Fibroblast of lung (primary cell): Measurements from ENCODE around the gene OR56A5. TPM values are rescaled to one million over a fixed set of nuclear protein-coding genes. Genes with fewer than 3 reads are reported as not detected.

Experiments used
- DNase-seq, 2 donors: peaks; one replicate each; pipeline versions ENCODE4 v3.0.0 to v3.0.0-alpha.2; 2010; ENCODE audit warnings: low read depth in 2 of 2
- H2AFZ ChIP-seq: 2 replicates; pipeline ENCODE4 v1.5.1; 2012; ENCODE audit warnings: low read length, control low read depth, inconsistent platforms
- H3K27ac ChIP-seq: 2 replicates; pipeline ENCODE4 v1.5.1; 2011; ENCODE audit warnings: low read length, control low read depth; ENCODE audit not compliant: insufficient read depth
- H3K27me3 ChIP-seq: 2 replicates; pipeline ENCODE4 v1.5.1; 2011; ENCODE audit warnings: mild to moderate bottlenecking, low read length; ENCODE audit not compliant: control insufficient read depth, insufficient read depth
- H3K36me3 ChIP-seq: 2 replicates; pipeline ENCODE4 v1.5.1; 2011; ENCODE audit warnings: low read length; ENCODE audit not compliant: control insufficient read depth, insufficient read depth
- H3K4me1 ChIP-seq: 2 replicates; pipeline ENCODE4 v1.5.1; 2011; ENCODE audit warnings: low read length; ENCODE audit not compliant: control insufficient read depth, insufficient read depth; ENCODE audit errors: extremely low read depth
- H3K4me2 ChIP-seq: 2 replicates; pipeline ENCODE4 v1.5.1; 2011; ENCODE audit warnings: low read length, control low read depth; ENCODE audit not compliant: insufficient read depth; ENCODE audit errors: extremely low read depth
- H3K4me3 ChIP-seq, 4 experiments: fragments of 200-600 bp in 1 of 4; sonication (generic) in 1 of 4; replicated peaks in 1 of 4; 2 replicates each; pipeline ENCODE4 v1.5.1; 2011 to 2016; ENCODE audit warnings: low read length in 4 of 4, low read depth in 3 of 4, mild to moderate bottlenecking in 3 of 4, control low read depth in 2 of 4, inconsistent platforms in 1 of 4, mixed read lengths in 1 of 4; ENCODE audit not compliant: insufficient read depth in 1 of 4; ENCODE audit errors: control extremely low read depth in 1 of 4
- H3K79me2 ChIP-seq: 2 replicates; pipeline ENCODE4 v1.5.1; 2012; ENCODE audit warnings: mild to moderate bottlenecking, low read length, inconsistent platforms; ENCODE audit not compliant: control insufficient read depth, insufficient read depth
- H3K9ac ChIP-seq: 2 replicates; pipeline ENCODE4 v1.5.1; 2011; ENCODE audit warnings: mild to moderate bottlenecking, low read length, control low read depth; ENCODE audit not compliant: insufficient read depth
- H3K9me3 ChIP-seq: 2 replicates; pipeline ENCODE4 v1.5.1; 2012; ENCODE audit warnings: low read depth, low read length; ENCODE audit not compliant: control insufficient read depth, insufficient read depth
- H4K20me1 ChIP-seq: 2 replicates; pipeline ENCODE4 v1.5.1; 2011; ENCODE audit warnings: low read length; ENCODE audit not compliant: control insufficient read depth, insufficient read depth; ENCODE audit errors: extremely low read depth
- EZH2 ChIP-seq: IDR thresholded peaks from 2 replicates; pipeline ENCODE4 v1.5.1; 2012; ENCODE audit warnings: low read length, control low read depth, mild to moderate bottlenecking; ENCODE audit errors: missing control alignments
- polyA minus RNA-seq: library from RNA; depleted of rRNA, polyadenylated mRNA; stranded (reverse); fragments of >200 nt; gene quantifications from 2 replicates; pipeline ENCODE4 v1.2.3, GENCODE V29; 2011; ENCODE audit warnings: low replicate concordance
- polyA plus RNA-seq, 2 donors: library from polyadenylated mRNA; depleted of rRNA in 1 of 2; stranded (reverse) in 1 of 2; unstranded in 1 of 2; fragments of >200 nt; gene quantifications; 2 replicates each; pipeline ENCODE4 v1.2.1, GENCODE V29; 2011 to 2012; ENCODE audit warnings: missing spikeins in 1 of 2
- total RNA-seq: library from RNA; depleted of rRNA; stranded (reverse); fragments of >200 nt; gene quantifications from 2 replicates; pipeline ENCODE4 v1.2.1, GENCODE V29; 2014
- TF ChIP-seq, protein P1 (sequence below), 2 donors: IDR thresholded peaks in 1 of 2; conservative IDR thresholded peaks in 1 of 2; 1 replicate in 1 of 2; 2 replicates in 1 of 2; pipeline ENCODE4 v1.5.1; 2011 to 2012; ENCODE audit warnings: low read length in 2 of 2, control low read depth in 1 of 2, inconsistent platforms in 1 of 2, low read depth in 1 of 2, mild to moderate bottlenecking in 1 of 2

OR56A5 gene, protein sequence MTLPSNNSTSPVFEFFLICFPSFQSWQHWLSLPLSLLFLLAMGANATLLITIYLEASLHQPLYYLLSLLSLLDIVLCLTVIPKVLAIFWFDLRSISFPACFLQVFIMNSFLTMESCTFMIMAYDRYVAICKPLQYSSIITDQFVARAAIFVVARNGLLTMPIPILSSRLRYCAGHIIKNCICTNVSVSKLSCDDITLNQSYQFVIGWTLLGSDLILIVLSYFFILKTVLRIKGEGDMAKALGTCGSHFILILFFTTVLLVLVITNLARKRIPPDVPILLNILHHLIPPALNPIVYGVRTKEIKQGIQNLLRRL
- total RNA-seq (not detected in 2 replicates), polyA plus RNA-seq (not detected in 2 replicates), polyA minus RNA-seq (not detected in 2 replicates)
- not detected in 2 replicates for polyA plus RNA-seq (2012)

DNA sequence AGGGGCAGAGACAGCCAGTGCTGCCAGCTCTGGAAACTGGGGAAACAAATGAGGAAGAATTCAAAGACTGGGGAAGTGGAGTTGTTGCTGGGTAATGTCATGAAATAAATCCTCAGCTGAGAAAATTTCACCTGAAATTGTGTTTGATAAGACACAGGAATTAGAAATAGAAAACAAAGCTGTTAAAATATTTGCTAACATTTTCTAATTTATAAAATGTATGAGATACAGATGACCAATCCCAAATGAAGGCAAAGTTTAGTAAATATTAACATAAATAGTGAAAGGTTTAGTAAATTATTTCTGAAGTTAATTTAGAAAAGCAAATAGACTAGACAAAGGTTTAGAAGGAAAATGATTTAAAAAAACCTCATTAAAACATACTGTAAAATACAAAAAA, at the start of gene OR56A5:
Gene OR56A5 (minus strand): TSS at position 101 of the 400 bp plus-strand sequence. CDS start 0 bp downstream, at position 101.
- Histone ChIP-seq H3K4me3 (no peak within 1 kb of the TSS), H3K4me1 (no peaks in the 10 kb centered on the region), H4K20me1 (no peaks in the 10 kb centered on the region), H3K9me3 (no peaks in the 10 kb centered on the region), H3K27me3 (no peaks in the 10 kb centered on the region), H2AFZ (no peak within 1 kb of the TSS), H3K4me2 (no peak within 1 kb of the TSS), H3K79me2 (no peaks in the 10 kb centered on the region), H3K36me3 (no peaks in the 10 kb centered on the region), H3K9ac (no peak within 1 kb of the TSS), H3K27ac (no peak within 1 kb of the TSS)
- DNase-seq, result no peak
- TF ChIP-seq EZH2, result no peak
- TF ChIP-seq, protein P1, sequence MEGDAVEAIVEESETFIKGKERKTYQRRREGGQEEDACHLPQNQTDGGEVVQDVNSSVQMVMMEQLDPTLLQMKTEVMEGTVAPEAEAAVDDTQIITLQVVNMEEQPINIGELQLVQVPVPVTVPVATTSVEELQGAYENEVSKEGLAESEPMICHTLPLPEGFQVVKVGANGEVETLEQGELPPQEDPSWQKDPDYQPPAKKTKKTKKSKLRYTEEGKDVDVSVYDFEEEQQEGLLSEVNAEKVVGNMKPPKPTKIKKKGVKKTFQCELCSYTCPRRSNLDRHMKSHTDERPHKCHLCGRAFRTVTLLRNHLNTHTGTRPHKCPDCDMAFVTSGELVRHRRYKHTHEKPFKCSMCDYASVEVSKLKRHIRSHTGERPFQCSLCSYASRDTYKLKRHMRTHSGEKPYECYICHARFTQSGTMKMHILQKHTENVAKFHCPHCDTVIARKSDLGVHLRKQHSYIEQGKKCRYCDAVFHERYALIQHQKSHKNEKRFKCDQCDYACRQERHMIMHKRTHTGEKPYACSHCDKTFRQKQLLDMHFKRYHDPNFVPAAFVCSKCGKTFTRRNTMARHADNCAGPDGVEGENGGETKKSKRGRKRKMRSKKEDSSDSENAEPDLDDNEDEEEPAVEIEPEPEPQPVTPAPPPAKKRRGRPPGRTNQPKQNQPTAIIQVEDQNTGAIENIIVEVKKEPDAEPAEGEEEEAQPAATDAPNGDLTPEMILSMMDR (conservative IDR thresholded peaks at IDR 0.05 in 1 of 2, IDR thresholded peaks at IDR 0.05 in 1 of 2; ENCODE audit: low read depth in 1 of 2, low read length in 2 of 2), result no peak

DNA sequence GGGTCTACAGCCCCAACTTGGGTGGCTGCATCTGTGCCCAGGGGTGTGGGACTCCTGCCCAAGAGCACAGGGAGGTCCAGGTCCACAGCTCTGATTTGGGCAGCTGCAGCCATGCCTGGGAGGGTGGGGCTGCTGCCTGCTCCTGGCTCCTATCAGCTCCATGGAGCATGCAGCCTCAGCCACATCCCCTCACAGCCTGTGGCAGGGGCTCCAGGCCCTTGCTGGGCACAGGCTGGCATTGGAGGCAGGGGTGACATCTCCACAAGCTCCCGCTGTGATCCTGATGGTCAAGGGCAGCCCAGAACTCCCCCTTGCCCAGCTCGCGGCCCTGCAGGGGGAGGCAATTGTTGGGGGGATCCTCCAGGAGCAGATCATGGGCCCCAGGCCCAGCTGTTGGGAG, 44.7 kb upstream of the OR56A5 start:
- Histone ChIP-seq H3K9me3 (no peaks in the 10 kb centered on the region), H3K27me3 (no peaks in the 10 kb centered on the region), H3K79me2 (no peaks in the 10 kb centered on the region), H3K4me2 (no peak overlapping the region), H3K9ac (no peak overlapping the region), H3K27ac (no peak overlapping the region), H3K4me3 (no peak overlapping the region), H3K36me3 (no peaks in the 10 kb centered on the region), H3K4me1 (no peaks in the 10 kb centered on the region), H2AFZ (no peak overlapping the region), H4K20me1 (no peaks in the 10 kb centered on the region)
- TF ChIP-seq EZH2, result no peak
- TF ChIP-seq, protein P1 (conservative IDR thresholded peaks at IDR 0.05 in 1 of 2, IDR thresholded peaks at IDR 0.05 in 1 of 2; ENCODE audit: low read depth in 1 of 2, low read length in 2 of 2), result no peak
- no peak for DNase-seq

DNA sequence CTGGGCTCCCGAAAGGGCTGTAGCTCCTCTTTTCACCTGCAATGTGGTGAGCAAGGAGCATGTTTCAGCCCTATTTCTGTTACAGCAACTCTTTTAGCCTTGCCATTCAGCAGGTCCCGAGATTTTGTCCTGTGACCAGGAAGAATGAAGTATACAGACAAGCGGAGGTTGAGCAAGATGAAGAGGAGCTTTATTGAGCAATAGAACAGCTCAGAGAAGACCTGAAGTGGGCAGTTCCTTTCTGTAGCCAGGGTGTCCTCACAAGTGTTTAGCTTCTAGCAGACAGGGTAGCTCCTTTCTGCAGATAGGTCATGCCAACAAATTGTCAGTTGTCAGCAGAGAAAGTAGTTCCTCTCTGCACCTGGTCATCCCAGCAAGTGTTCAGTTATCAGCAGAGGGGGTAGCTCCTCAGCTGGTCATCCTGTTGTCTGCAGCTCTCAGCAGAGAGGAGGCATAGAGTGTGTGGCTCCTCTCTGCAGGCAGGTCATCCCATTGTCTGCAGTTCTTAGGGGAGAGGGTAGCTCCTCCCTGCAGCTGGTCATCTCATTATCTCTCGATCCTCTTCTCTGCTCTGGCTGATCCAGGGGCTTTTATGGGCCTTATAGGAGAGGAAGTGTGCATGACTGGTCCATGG, 43.9 kb upstream of the OR56A5 start:
- Histone ChIP-seq H3K27me3 (no peaks in the 10 kb centered on the region), H3K9ac (no peak overlapping the region), H3K36me3 (no peaks in the 10 kb centered on the region), H3K79me2 (no peaks in the 10 kb centered on the region), H3K4me3 (no peak overlapping the region), H3K4me1 (no peaks in the 10 kb centered on the region), H3K9me3 (no peaks in the 10 kb centered on the region), H2AFZ (no peak overlapping the region), H3K27ac (no peak overlapping the region), H3K4me2 (no peak overlapping the region), H4K20me1 (no peaks in the 10 kb centered on the region)
- no peak for DNase-seq
- TF ChIP-seq, protein P1 (conservative IDR thresholded peaks at IDR 0.05 in 1 of 2, IDR thresholded peaks at IDR 0.05 in 1 of 2; ENCODE audit: low read depth in 1 of 2, low read length in 2 of 2), result no peak
- no peak for TF ChIP-seq EZH2
